Measurements from ENCODE around the gene RREB1.

- no peak for TF ChIP-seq POLR2AphosphoS5 (IDR thresholded peaks at IDR 0.05; ENCODE audit: low read depth, low read length)
- TF ChIP-seq POLR2A (IDR thresholded peaks at IDR 0.05; ENCODE audit: low read depth, low read length), result no peak
- no peak for TF ChIP-seq TAF1 (IDR thresholded peaks at IDR 0.05; ENCODE audit: low read depth, low read length)
- peak; percentile 85 for TF ChIP-seq SPI1 (IDR thresholded peaks at IDR 0.05; ENCODE audit: low read depth, low read length)
- TF ChIP-seq PAX5 (IDR thresholded peaks at IDR 0.05; ENCODE audit: insufficient read depth, low read length, severe bottlenecking), result no peak
- 0 out of 2 replicates have a peak, but pooled peaks have one; percentile 18 for TF ChIP-seq POU2F2 (IDR thresholded peaks at IDR 0.05; ENCODE audit: low read depth, low read length)
Measured at GRCh38 chr6:7201732-7202541, 94.2 kb downstream of the RREB1 start.

All from GM12891 (cell line).